Natural killer cell (primary cell): ENCODE measurements around the gene RAX2. TPM values are rescaled to one million over a fixed set of nuclear protein-coding genes. Genes with fewer than 3 reads are reported as not detected.

Experiments
- ATAC-seq, 3 donors: fragments of 150-1000 bp in 2 of 3; fragments of 200-7000 bp in 1 of 3; cut with Tn5 transposase; 1 replicate in 1 of 3; 2 replicates in 2 of 3; pipeline ENCODE4 v1.10.0; 2021; ENCODE audit warnings: mild to moderate bottlenecking in 2 of 3, moderate library complexity in 2 of 3
- DNase-seq, 2 donors: peaks; one replicate each; pipeline versions ENCODE4 v3.0.0 to v3.0.0-alpha.2; 2013 to 2021; ENCODE audit warnings: mixed read lengths in 1 of 2
- H3K27ac ChIP-seq: one replicate; pipeline ENCODE4 v1.5.1; 2013; ENCODE audit warnings: mild to moderate bottlenecking, low read length
- H3K27me3 ChIP-seq: one replicate; pipeline ENCODE4 v1.6.1; 2013; ENCODE audit warnings: low read length; ENCODE audit not compliant: control insufficient read depth, insufficient read depth
- H3K36me3 ChIP-seq: one replicate; pipeline ENCODE4 v1.6.1; 2013; ENCODE audit warnings: low read length; ENCODE audit not compliant: control insufficient read depth, insufficient read depth
- H3K4me1 ChIP-seq: one replicate; pipeline ENCODE4 v1.6.1; 2013; ENCODE audit warnings: low read length; ENCODE audit not compliant: control insufficient read depth, insufficient read depth
- H3K4me3 ChIP-seq: one replicate; pipeline ENCODE4 v1.5.1; 2013; ENCODE audit warnings: low read length
- H3K9me3 ChIP-seq: one replicate; pipeline ENCODE4 v1.6.1; 2013; ENCODE audit warnings: low read length; ENCODE audit not compliant: control insufficient read depth, insufficient read depth
- H3K27ac Mint-ChIP-seq, 2 donors: one replicate each; pipeline ENCODE4 v1.8.0; 2022; ENCODE audit warnings: mild to moderate bottlenecking in 2 of 2, mixed read lengths in 2 of 2, moderate library complexity in 1 of 2
- H3K27me3 Mint-ChIP-seq, 2 donors: one replicate each; pipeline ENCODE4 v1.8.0; 2022; ENCODE audit warnings: low read depth in 2 of 2, mixed read lengths in 2 of 2
- H3K36me3 Mint-ChIP-seq: one replicate; pipeline ENCODE4 v1.8.0; 2022; ENCODE audit warnings: mixed read lengths
- H3K4me1 Mint-ChIP-seq, 2 donors: one replicate each; pipeline ENCODE4 v1.8.0; 2022; ENCODE audit warnings: mixed read lengths in 2 of 2
- H3K4me3 Mint-ChIP-seq: one replicate; pipeline ENCODE4 v1.8.0; 2022; ENCODE audit warnings: mild to moderate bottlenecking, moderate library complexity, mixed read lengths
- H3K9me3 Mint-ChIP-seq, 2 donors: one replicate each; pipeline ENCODE4 v1.8.0; 2022; ENCODE audit warnings: mixed read lengths in 2 of 2
- CTCF ChIP-seq: fragments of 200-600 bp; IDR thresholded peaks from one replicate; pipeline ENCODE4 v1.8.0; 2022; ENCODE audit warnings: antibody characterized with exemption
- WGBS: methylation state at CpG from one replicate; pipeline ENCODE4 v1.1.7; 2013; ENCODE audit warnings: missing lambda C conversion rate; ENCODE audit not compliant: insufficient coverage; 5-methylcytosine and 5-hydroxymethylcytosine counted together
- intact Hi-C: fragments of 100-400 bp; cut with micrococcal nuclease; formaldehyde crosslinking; loops from one replicate; pipeline ENCODE4 v1.14.2; 2022
- total RNA-seq, 4 donors: library from RNA; stranded (reverse); fragments of 120-200 nt in 1 of 4; gene quantifications; one replicate each; pipeline versions ENCODE4 v1.2.3 to v1.2.4, GENCODE V29; 2013 to 2022

Gene RAX2
- total RNA-seq, 3 donors from 2014 or later (not counting 1 experiment from before 2014, with no cell fraction given), result not detected

- Mint-ChIP-seq H3K27me3 (no peaks in the 10 kb centered on the region), H3K36me3 (peaks cover 8% of the 10 kb centered on the region), H3K9me3 (peaks cover 3 to 5% of the 10 kb centered on the region in 2 donors), H3K4me3 (peak overlapping the region; percentile 90), H3K4me1 (peaks cover 22 to 44% of the 10 kb centered on the region in 2 donors), H3K27ac (peak overlapping the region; percentile 83 to 93)
- H3K4me3 ChIP-seq, result peak overlapping the region; percentile 90
- intact Hi-C loops, result loop anchor here (1.0 to 10.0 kb wide), 3 partner anchors 15 to 201 kb away; partner anchors contain the start of gene EEF2
- 86% methylated on average over 49 of the region's 49 CpGs for WGBS
- DNase-seq (peak; percentile 67 to 70), ATAC-seq (peak; percentile 66 to 71 (median 70))
- H3K4me1 ChIP-seq, result peaks cover 61% of the 10 kb centered on the region
- peak; percentile 72 for TF ChIP-seq CTCF
- no peaks in the 10 kb centered on the region for H3K27me3 ChIP-seq
- peak overlapping the region; percentile 73 for H3K27ac ChIP-seq
- H3K9me3 ChIP-seq, result peaks cover 20% of the 10 kb centered on the region
- H3K36me3 ChIP-seq, result peaks cover 38% of the 10 kb centered on the region
Observed at GRCh38 chr19:3783660-3784584, 11.9 kb upstream of the RAX2 start.

- H3K27me3 ChIP-seq, result no peaks in the 10 kb centered on the region
- no peak overlapping the region for H3K27ac ChIP-seq
- DNase-seq, result no peak
- Mint-ChIP-seq H3K36me3 (peaks cover 8% of the 10 kb centered on the region), H3K27ac (peak overlapping the region; percentile 36 to 89), H3K27me3 (no peaks in the 10 kb centered on the region), H3K4me1 (peaks cover 18 to 40% of the 10 kb centered on the region in 2 donors), H3K9me3 (peaks cover 3 to 5% of the 10 kb centered on the region in 2 donors), H3K4me3 (no peak overlapping the region)
- peaks cover 44% of the 10 kb centered on the region for H3K36me3 ChIP-seq
- peaks cover 20% of the 10 kb centered on the region for H3K9me3 ChIP-seq
- no peak for TF ChIP-seq CTCF
- peaks cover 51% of the 10 kb centered on the region for H3K4me1 ChIP-seq
- ATAC-seq, result no peak
- 91% methylated on average over 13 of the region's 13 CpGs for WGBS
- no peak overlapping the region for H3K4me3 ChIP-seq
- intact Hi-C loops, result loop anchor here (1.0 to 10.0 kb wide), 2 partner anchors 39 to 202 kb away; partner anchors contain the start of gene EEF2
Observed at GRCh38 chr19:3782903-3783302, 10.9 kb upstream of the RAX2 start.

- Histone ChIP-seq H3K4me3 (no peak overlapping the region), H3K36me3 (peaks cover 50% of the 10 kb centered on the region), H3K27ac (no peak overlapping the region), H3K9me3 (peaks cover 20% of the 10 kb centered on the region), H3K27me3 (no peaks in the 10 kb centered on the region), H3K4me1 (peaks cover 45% of the 10 kb centered on the region)
- peaks cover 3 to 5% of the 10 kb centered on the region in 2 donors for H3K9me3 Mint-ChIP-seq
- peaks cover 8% of the 10 kb centered on the region for H3K36me3 Mint-ChIP-seq
- TF ChIP-seq CTCF, result no peak
- H3K4me1 Mint-ChIP-seq, result peaks cover 18 to 36% of the 10 kb centered on the region in 2 donors
- peak overlapping the region; percentile 14 for H3K4me3 Mint-ChIP-seq
- no peak for DNase-seq
- 91% methylated on average over 1 of the region's 1 CpG for WGBS
- ATAC-seq, result no peak
- H3K27ac Mint-ChIP-seq, result peak overlapping the region; percentile 36 to 89
- intact Hi-C loops, result loop anchor here (10.0 kb wide), 1 partner anchor 202 kb away; the partner anchor contains the start of gene EEF2
- no peaks in the 10 kb centered on the region for H3K27me3 Mint-ChIP-seq
Observed at GRCh38 chr19:3782330-3782729, 10.3 kb upstream of the RAX2 start.
